Inflammatory macrophage treated with lipopolysaccharide for 4 hours (primary cell): ENCODE measurements around the gene GSTM2.
"Not testable (repeated sequence)": the region's sequence is repeated elsewhere in the genome, so short reads cannot be mapped to it uniquely, and the experiment has no call there.

Experiments
- DNase-seq: peaks from one replicate; pipeline ENCODE4 v3.0.0-alpha.2; 2020

GSTM2 gene

GRCh38 chr1:109685399-109685798, 17.5 kb downstream of the GSTM2 start:
- not testable (repeated sequence) for DNase-seq

GRCh38 chr1:109685890-109686289, 18.0 kb downstream of the GSTM2 start:
- DNase-seq = not testable (repeated sequence)

GRCh38 chr1:109687109-109687508, 19.3 kb downstream of the GSTM2 start:
- DNase-seq = not testable (repeated sequence)

GRCh38 chr1:109687641-109688499, 20.0 kb downstream of the GSTM2 start, which contains the start of gene GSTM1:
Gene GSTM1, plus strand, starts transcription at chr1:109687817. Its CDS starts 57 bp downstream, at chr1:109687874.
- DNase-seq = peak; percentile 66

- DNase-seq = no peak
Measured at GRCh38 chr1:109689844-109690405, 22.1 kb downstream of the GSTM2 start.

- no peak for DNase-seq
Measured at GRCh38 chr1:109691759-109692158, 23.9 kb downstream of the GSTM2 start.

GRCh38 chr1:109694400-109694799, 26.5 kb downstream of the GSTM2 start:
- DNase-seq = not testable (repeated sequence)

- DNase-seq = not testable (repeated sequence)
Measured at GRCh38 chr1:109695138-109695537, 27.3 kb downstream of the GSTM2 start.

- no peak for DNase-seq
Measured at GRCh38 chr1:109697066-109697465, 29.2 kb downstream of the GSTM2 start.

GRCh38 chr1:109697861-109698260, 30.0 kb downstream of the GSTM2 start:
- DNase-seq = not testable (repeated sequence)

GRCh38 chr1:109702940-109703339, 35.1 kb downstream of the GSTM2 start:
- DNase-seq = not testable (repeated sequence)

- no peak for DNase-seq
Measured at GRCh38 chr1:109704173-109704572, 36.3 kb downstream of the GSTM2 start.

- DNase-seq = no peak
Measured at GRCh38 chr1:109705411-109705810, 37.6 kb downstream of the GSTM2 start.

- not testable (repeated sequence) for DNase-seq
Measured at GRCh38 chr1:109708949-109709348, 41.1 kb downstream of the GSTM2 start.

GRCh38 chr1:109709822-109710221, 42.0 kb downstream of the GSTM2 start:
- not testable (repeated sequence) for DNase-seq

- not testable (repeated sequence) for DNase-seq
Measured at GRCh38 chr1:109711593-109712320, 43.9 kb downstream of the GSTM2 start, which contains the start of gene GSTM5. Gene GSTM5, plus strand, starts transcription at chr1:109712251. Its CDS starts 62 bp downstream, at chr1:109712313.

- DNase-seq = no peak
Measured at GRCh38 chr1:109712321-109712864, 44.5 kb downstream of the GSTM2 start.

GRCh38 chr1:109713636-109714035, 45.8 kb downstream of the GSTM2 start:
- no peak for DNase-seq

- DNase-seq = no peak
Measured at GRCh38 chr1:109714661-109715372, 47.0 kb downstream of the GSTM2 start.

GRCh38 chr1:109716121-109716520, 48.3 kb downstream of the GSTM2 start:
- DNase-seq = no peak

GRCh38 chr1:109716570-109717090, 48.8 kb downstream of the GSTM2 start:
- DNase-seq = no peak

- no peak for DNase-seq
Measured at GRCh38 chr1:109717729-109718128, 49.9 kb downstream of the GSTM2 start.
